Astrocyte of the cerebellum (primary cell): ENCODE results near the gene HS1BP3.

ENCODE experiments used
- DNase-seq: peaks from one replicate; pipeline ENCODE4 v3.0.0-alpha.2; 2011; ENCODE audit warnings: low read depth
- H3K4me3 ChIP-seq: 2 replicates; pipeline ENCODE4 v1.5.1; 2011; ENCODE audit warnings: mild to moderate bottlenecking, low read depth, low read length, moderate library complexity
- CTCF ChIP-seq: IDR thresholded peaks from 2 replicates; pipeline ENCODE4 v1.5.1; 2012; ENCODE audit warnings: low read length, low read depth, moderate library complexity, mild to moderate bottlenecking; ENCODE audit errors: missing control alignments
- in situ Hi-C: cut with HindIII; loops from 2 replicates; pipeline ENCODE4 v1.10.0; 2017; ENCODE audit warnings: low sequenced_read_pairs

HS1BP3 gene

GRCh38 chr2:20626392-20626697 lies 24.6 kb downstream of the HS1BP3 start:
- in situ Hi-C loops, result no loop called here
- TF ChIP-seq CTCF, result no peak

DNA sequence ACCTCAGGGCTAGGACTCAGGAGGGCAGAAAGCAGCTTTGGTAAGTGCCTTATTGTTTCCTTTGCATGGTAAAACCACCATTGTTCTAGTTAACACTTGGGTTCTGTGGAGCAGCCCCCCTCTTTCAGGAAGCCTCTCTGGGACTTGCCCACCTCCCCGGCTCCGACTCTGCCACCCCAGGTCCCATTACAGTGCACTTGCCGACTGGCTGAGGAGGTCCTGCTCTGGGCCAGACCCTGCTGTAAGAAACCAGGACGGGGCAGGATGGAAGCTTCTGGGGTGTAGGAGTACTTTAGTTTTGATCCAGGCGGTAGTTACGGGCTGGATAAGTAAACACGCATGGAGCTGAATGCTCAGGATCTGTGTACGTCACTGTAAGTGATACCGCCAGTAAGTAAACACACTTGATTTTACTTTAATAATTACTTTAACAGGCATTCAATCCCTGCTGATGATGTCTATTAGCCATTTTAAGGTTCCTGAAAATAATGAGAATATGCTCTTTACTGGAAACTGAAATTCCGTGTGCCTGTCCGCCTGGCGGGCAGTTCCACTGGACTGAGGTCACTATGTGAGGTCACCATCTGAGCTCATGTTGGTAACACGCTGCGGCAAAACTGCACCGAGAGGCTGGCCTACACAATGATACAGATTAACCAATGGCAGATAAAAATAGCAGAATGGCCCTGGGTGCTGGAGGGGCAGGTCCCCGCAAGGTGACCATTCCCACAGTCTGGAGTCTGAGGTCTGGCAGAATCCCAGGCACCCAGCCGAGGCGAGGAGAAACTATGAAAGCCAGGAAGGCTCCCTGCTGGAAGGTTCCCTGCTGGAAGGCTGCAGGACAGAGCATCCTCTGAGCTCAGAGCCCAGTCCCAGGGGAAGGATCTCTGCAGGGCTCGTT lies 25.2 kb downstream of the HS1BP3 start:
- in situ Hi-C loops, result no loop called here
- H3K4me3 ChIP-seq, result no peak overlapping the region
- TF ChIP-seq CTCF, result no peak
- DNase-seq, result no peak

More at GRCh38 chr2:20626392-20626697, 24.6 kb downstream of the HS1BP3 start:
- no peak for DNase-seq
- no peak overlapping the region for H3K4me3 ChIP-seq

GRCh38 chr2:20624884-20625485 lies 25.9 kb downstream of the HS1BP3 start:
- in situ Hi-C loops, result no loop called here
- H3K4me3 ChIP-seq, result no peak overlapping the region
- no peak for TF ChIP-seq CTCF
- no peak for DNase-seq

DNA sequence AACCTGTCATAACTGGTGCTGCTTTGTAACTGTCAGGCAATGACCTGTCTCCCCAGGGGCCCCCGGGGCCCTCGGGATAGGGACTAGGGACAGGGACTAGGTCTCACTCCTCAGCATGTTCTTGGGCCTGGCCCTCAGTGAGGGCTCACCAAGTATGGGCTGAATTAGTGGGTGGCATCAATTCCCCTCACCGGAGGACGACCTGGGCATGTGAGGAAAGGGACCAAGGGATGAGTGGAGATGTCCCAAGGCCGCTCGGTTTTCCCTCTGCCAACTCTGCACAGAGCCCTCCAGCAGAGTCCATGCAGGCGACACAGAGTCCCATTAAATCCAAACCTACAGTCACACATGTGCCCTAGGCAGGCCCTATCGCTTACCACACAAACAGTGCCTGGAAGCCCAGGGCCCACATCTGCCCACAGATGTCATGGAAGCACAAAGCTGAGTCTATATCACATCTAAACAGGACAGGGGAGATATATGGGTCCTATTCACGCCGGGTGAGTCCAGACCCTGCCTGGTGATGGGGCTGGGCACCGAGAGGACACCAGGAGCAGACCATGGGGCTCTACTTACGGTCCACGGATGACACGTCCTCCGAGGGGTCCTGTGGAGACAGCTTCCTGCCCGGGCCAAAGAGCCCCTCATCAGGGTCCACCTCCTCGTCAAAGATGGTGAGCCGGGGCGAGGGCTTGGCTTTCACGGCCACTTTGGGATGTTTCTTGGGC lies 26.6 kb downstream of the HS1BP3 start:
- no peak overlapping the region for H3K4me3 ChIP-seq
- in situ Hi-C loops, result no loop called here
- no peak for TF ChIP-seq CTCF
- no peak for DNase-seq

- TF ChIP-seq CTCF, result no peak
- no peak for DNase-seq
- in situ Hi-C loops, result no loop called here
- H3K4me3 ChIP-seq, result no peak overlapping the region
Measured at GRCh38 chr2:20623741-20624155, 27.1 kb downstream of the HS1BP3 start.

GRCh38 chr2:20623241-20623640 lies 27.7 kb downstream of the HS1BP3 start:
- TF ChIP-seq CTCF, result no peak
- H3K4me3 ChIP-seq, result no peak overlapping the region
- no peak for DNase-seq
- in situ Hi-C loops, result no loop called here
